H9 (cell line): Measurements from ENCODE around the gene PFN4. TPM values are rescaled to one million over a fixed set of nuclear protein-coding genes. Genes with fewer than 3 reads are reported as not detected.

Source experiments
- DNase-seq: peaks from one replicate; pipeline ENCODE4 v3.0.0-alpha.2; 2017
- H2AFZ ChIP-seq: one replicate; pipeline ENCODE4 v1.6.1; 2013; ENCODE audit warnings: mild to moderate bottlenecking, low read length, control low read depth, moderate library complexity
- H2AK5ac ChIP-seq: 2 replicates; pipeline ENCODE4 v1.6.1; 2013; ENCODE audit warnings: low read length, control low read depth, mixed read lengths; ENCODE audit not compliant: insufficient read length
- H2BK120ac ChIP-seq: one replicate; pipeline ENCODE4 v1.6.1; 2013; ENCODE audit warnings: low read depth, mild to moderate bottlenecking, low read length, control low read depth, inconsistent platforms; ENCODE audit not compliant: poor library complexity, severe bottlenecking
- H2BK12ac ChIP-seq: 2 replicates; pipeline ENCODE4 v1.6.1; 2013; ENCODE audit warnings: low read length, control low read depth, mixed read lengths, low read depth; ENCODE audit not compliant: insufficient read length
- H2BK15ac ChIP-seq: 2 replicates; pipeline ENCODE4 v1.6.1; 2013; ENCODE audit warnings: low read depth, low read length, control low read depth
- H2BK20ac ChIP-seq: one replicate; pipeline ENCODE4 v1.6.1; 2013; ENCODE audit warnings: low read depth, mild to moderate bottlenecking, low read length, control low read depth, inconsistent platforms; ENCODE audit not compliant: poor library complexity, severe bottlenecking
- H2BK5ac ChIP-seq: 2 replicates; pipeline ENCODE4 v1.6.1; 2013; ENCODE audit warnings: low read length, control low read depth, mixed read lengths; ENCODE audit not compliant: insufficient read length
- H3K14ac ChIP-seq: 2 replicates; pipeline ENCODE4 v1.6.1; 2013; ENCODE audit warnings: low read length, control low read depth; ENCODE audit not compliant: insufficient read depth
- H3K18ac ChIP-seq: 2 replicates; pipeline ENCODE4 v1.6.1; 2013; ENCODE audit warnings: low read depth, mild to moderate bottlenecking, mixed read lengths, low read length, control low read depth; ENCODE audit not compliant: insufficient read length
- H3K23ac ChIP-seq: 2 replicates; pipeline ENCODE4 v1.6.1; 2013; ENCODE audit warnings: low read length, control low read depth, mixed read lengths, low read depth; ENCODE audit not compliant: insufficient read length
- H3K23me2 ChIP-seq: 2 replicates; pipeline ENCODE4 v1.6.1; 2013; ENCODE audit warnings: low read depth, mild to moderate bottlenecking, mixed read lengths, low read length, control low read depth; ENCODE audit not compliant: insufficient read length, poor library complexity, severe bottlenecking
- H3K27ac ChIP-seq: 2 replicates; pipeline ENCODE4 v1.5.1; 2013; ENCODE audit warnings: low read length, control low read depth, mixed read lengths, low read depth; ENCODE audit not compliant: insufficient read length
- H3K27me3 ChIP-seq: 2 replicates; pipeline ENCODE4 v1.6.1; 2013; ENCODE audit warnings: low read length, control low read depth, inconsistent platforms; ENCODE audit not compliant: insufficient read depth
- H3K4ac ChIP-seq: 2 replicates; pipeline ENCODE4 v1.6.1; 2013; ENCODE audit warnings: low read depth, mild to moderate bottlenecking, control low read depth, inconsistent platforms, low read length, moderate library complexity
- H3K4me1 ChIP-seq: 2 replicates; pipeline ENCODE4 v1.6.1; 2013; ENCODE audit warnings: low read length, control low read depth, inconsistent platforms; ENCODE audit not compliant: insufficient read depth
- H3K4me2 ChIP-seq: 2 replicates; pipeline ENCODE4 v1.6.1; 2013; ENCODE audit warnings: low read length, control low read depth, mixed read lengths; ENCODE audit not compliant: insufficient read length, insufficient read depth
- H3K56ac ChIP-seq: 2 replicates; pipeline ENCODE4 v1.6.1; 2013; ENCODE audit warnings: low read depth, mild to moderate bottlenecking, mixed read lengths, low read length, control low read depth; ENCODE audit not compliant: insufficient read length
- H3K79me1 ChIP-seq: 2 replicates; pipeline ENCODE4 v1.6.1; 2013; ENCODE audit warnings: low read depth, mild to moderate bottlenecking, moderate library complexity, low read length, control low read depth, inconsistent platforms; ENCODE audit not compliant: insufficient read depth, poor library complexity, severe bottlenecking
- H3K79me2 ChIP-seq: 2 replicates; pipeline ENCODE4 v1.6.1; 2013; ENCODE audit warnings: low read length, control low read depth, inconsistent platforms; ENCODE audit not compliant: insufficient read depth
- H3K9ac ChIP-seq: 2 replicates; pipeline ENCODE4 v1.6.1; 2013; ENCODE audit warnings: low read length, control low read depth, mixed read lengths; ENCODE audit not compliant: insufficient read length; ENCODE audit errors: extremely low read depth
- H3K9me3 ChIP-seq: one replicate; pipeline ENCODE4 v1.6.1; 2013; ENCODE audit warnings: low read depth, low read length, inconsistent platforms; ENCODE audit not compliant: control insufficient read depth
- H3T11ph ChIP-seq: one replicate; pipeline ENCODE4 v1.6.1; 2013; ENCODE audit warnings: mild to moderate bottlenecking, low read length, control low read depth, inconsistent platforms
- H4K20me1 ChIP-seq: one replicate; pipeline ENCODE4 v1.6.1; 2013; ENCODE audit not compliant: control insufficient read depth, insufficient read length, insufficient read depth
- H4K5ac ChIP-seq: 2 replicates; pipeline ENCODE4 v1.6.1; 2013; ENCODE audit warnings: low read depth, mild to moderate bottlenecking, mixed read lengths, low read length, control low read depth; ENCODE audit not compliant: insufficient read length
- H4K8ac ChIP-seq: replicated peaks from 2 replicates; pipeline ENCODE4 v1.6.1; 2013; ENCODE audit warnings: low read length, control low read depth, mixed read lengths, low read depth; ENCODE audit not compliant: insufficient read length
- H4K91ac ChIP-seq: 2 replicates; pipeline ENCODE4 v1.6.1; 2013; ENCODE audit warnings: low read depth, mild to moderate bottlenecking, moderate library complexity, mixed read lengths, low read length, control low read depth; ENCODE audit not compliant: insufficient read length
- H3K27ac Mint-ChIP-seq, 3 experiments: 2 replicates in 2 of 3; 3 replicates in 1 of 3; pipeline ENCODE4 v1.8.0; 2020 to 2021; ENCODE audit warnings: mixed read lengths in 3 of 3, mild to moderate bottlenecking in 1 of 3, moderate library complexity in 1 of 3
- H3K27me3 Mint-ChIP-seq: 2 replicates; pipeline ENCODE4 v1.8.0; 2021; ENCODE audit warnings: low read depth, mild to moderate bottlenecking, moderate library complexity, mixed read lengths
- H3K36me3 Mint-ChIP-seq, 3 experiments: 2 replicates in 2 of 3; 3 replicates in 1 of 3; pipeline ENCODE4 v1.8.0; 2020 to 2021; ENCODE audit warnings: low read depth in 3 of 3, mixed read lengths in 3 of 3; ENCODE audit not compliant: insufficient read depth in 1 of 3
- H3K4me1 Mint-ChIP-seq, 2 experiments: 2 replicates each; pipeline ENCODE4 v1.8.0; 2020; ENCODE audit warnings: mixed read lengths in 2 of 2
- H3K4me3 Mint-ChIP-seq, 2 experiments: 2 replicates in 1 of 2; 3 replicates in 1 of 2; pipeline ENCODE4 v1.8.0; 2020 to 2021; ENCODE audit warnings: mild to moderate bottlenecking in 2 of 2, mixed read lengths in 2 of 2, moderate library complexity in 1 of 2
- H3K9me3 Mint-ChIP-seq, 2 experiments: 2 replicates in 1 of 2; 3 replicates in 1 of 2; pipeline ENCODE4 v1.8.0; 2020; ENCODE audit warnings: mild to moderate bottlenecking in 2 of 2, mixed read lengths in 2 of 2, moderate library complexity in 1 of 2
- CTCF ChIP-seq: fragments of 200-600 bp; sonication (generic); conservative IDR thresholded peaks from 3 replicates; pipeline ENCODE4 v1.8.0; 2021; ENCODE audit warnings: antibody characterized with exemption, mild to moderate bottlenecking
- WGBS: extraction: QIAGEN DNeasy Blood & Tissue Kit; methylation state at CpG from one replicate; pipeline ENCODE4 v1.1.7; 2013; ENCODE audit warnings: missing lambda C conversion rate, low lambda C conversion rate, mixed read lengths; ENCODE audit not compliant: insufficient read length; ENCODE audit errors: extremely low coverage; 5-methylcytosine and 5-hydroxymethylcytosine counted together
- total RNA-seq: library from RNA; stranded (reverse); gene quantifications from 2 replicates; pipeline ENCODE4 v1.2.1, GENCODE V29; 2021

The PFN4 gene
- total RNA-seq, 1 experiment from 2014 or later = not detected

GRCh38 chr2:24123922-24124580 is 917 bp upstream of the PFN4 start:
- peaks cover 4% of the 10 kb centered on the region for H3K23me2 ChIP-seq
- peak overlapping the region; percentile 33; the same call in 1 of the 2 replicates for H3K14ac ChIP-seq
- no peak overlapping the region for H3K4ac ChIP-seq
- no peaks in the 10 kb centered on the region for H3K79me2 ChIP-seq
- WGBS = no CpG with 5 or more reads among the region's 9 CpGs
- H4K91ac ChIP-seq = no peak overlapping the region
- no peaks in the 10 kb centered on the region for H3K9me3 ChIP-seq
- H3K27me3 ChIP-seq = peaks cover 3% of the 10 kb centered on the region; the same call in 1 of the 2 replicates
- Mint-ChIP-seq H3K9me3 (no peaks in the 10 kb centered on the region; a peak in 1 of 5 replicates), H3K27me3 (no peaks in the 10 kb centered on the region; the same call in 1 of the 2 replicates), H3K36me3 (no peaks in the 10 kb centered on the region; a peak in 2 of 7 replicates), H3K4me3 (peak overlapping the region; percentile 75 to 83), H3K27ac (no peak overlapping the region), H3K4me1 (peaks cover 22 to 28% of the 10 kb centered on the region in 2 experiments)
- no peak overlapping the region for H2AFZ ChIP-seq
- H2AK5ac ChIP-seq = no peak overlapping the region
- H2BK15ac ChIP-seq = no peak overlapping the region
- no peak overlapping the region for H3K23ac ChIP-seq
- no peak overlapping the region for H4K5ac ChIP-seq
- H2BK120ac ChIP-seq = no peak overlapping the region
- H4K8ac ChIP-seq = no peak overlapping the region
- H3K79me1 ChIP-seq = no peaks in the 10 kb centered on the region
- H4K20me1 ChIP-seq = no peaks in the 10 kb centered on the region
- H2BK12ac ChIP-seq = no peak overlapping the region
- DNase-seq = no peak
- H3K27ac ChIP-seq = no peak overlapping the region
- peak overlapping the region; percentile 8 for H3K9ac ChIP-seq
- H3K18ac ChIP-seq = no peak overlapping the region
- H2BK5ac ChIP-seq = no peak overlapping the region
- no peak overlapping the region for H3T11ph ChIP-seq
- peaks cover 2% of the 10 kb centered on the region; the same call in 1 of the 2 replicates for H3K4me1 ChIP-seq
- H2BK20ac ChIP-seq = no peak overlapping the region
- peak overlapping the region; percentile 63 for H3K4me2 ChIP-seq
- TF ChIP-seq CTCF = no peak
- no peak overlapping the region for H3K56ac ChIP-seq
